ENCODE results near the gene CDK5RAP1. TPM values are rescaled to one million over a fixed set of nuclear protein-coding genes. Genes with fewer than 3 reads are reported as not detected.
A peak's percentile ranks its signal among the peaks of the same experiment; 100 is the strongest.

The CDK5RAP1 gene
- total RNA-seq, 1 experiment from 2014 or later = 56.3 TPM

- TF ChIP-seq NFE2L1 (CRISPR knock-in tag; IDR thresholded peaks at IDR 0.05) = no peak
- no peak for TF ChIP-seq RORB (CRISPR knock-in tag; IDR thresholded peaks at IDR 0.05)
- peak; percentile 70; the same call in 1 of the 2 replicates for TF ChIP-seq KAT7 (CRISPR knock-in tag; IDR thresholded peaks at IDR 0.05; ENCODE audit: borderline replicate concordance)
- TF ChIP-seq ETV6 (CRISPR knock-in tag; IDR thresholded peaks at IDR 0.05) = peak; percentile 56; the same call in 1 of the 2 replicates
- TF ChIP-seq FOXK1 (CRISPR knock-in tag; IDR thresholded peaks at IDR 0.05) = peak; percentile 90; the same call in 1 of the 2 replicates
- no peak for TF ChIP-seq ZNF423 (CRISPR knock-in tag; IDR thresholded peaks at IDR 0.05)
- peak; percentile 85 for TF ChIP-seq SP1 (CRISPR knock-in tag; conservative IDR thresholded peaks at IDR 0.05)
- TF ChIP-seq CREB1 (CRISPR knock-in tag; IDR thresholded peaks at IDR 0.05) = no peak
- TF ChIP-seq MXD4 (CRISPR knock-in tag; IDR thresholded peaks at IDR 0.05; ENCODE audit: borderline replicate concordance) = no peak
- peak; percentile 57; the same call in 1 of the 2 replicates for TF ChIP-seq SMAD4 (CRISPR knock-in tag; IDR thresholded peaks at IDR 0.05)
- TF ChIP-seq JAZF1 (CRISPR knock-in tag; IDR thresholded peaks at IDR 0.05) = no peak
- TF ChIP-seq USF1 (CRISPR knock-in tag; IDR thresholded peaks at IDR 0.05) = 0 out of 2 replicates have a peak, but pooled peaks have one; percentile 31
Observed at GRCh38 chr20:33401184-33401920, at the start of gene CDK5RAP1 (continued).

- Mint-ChIP-seq H3K9me3 (peaks cover 5% of the 10 kb centered on the region), H3K36me3 (peaks cover 3% of the 10 kb centered on the region; the same call in 1 of the 2 replicates), H3K4me3 (no peak overlapping the region), H3K27me3 (ENCODE audit: low read depth) (peaks cover 5% of the 10 kb centered on the region; the same call in 1 of the 2 replicates), H3K4me1 (no peaks in the 10 kb centered on the region), H3K27ac (no peak overlapping the region)
- no peak for TF ChIP-seq ZNF232 (CRISPR knock-in tag; IDR thresholded peaks at IDR 0.05)
- TF ChIP-seq SP1 (CRISPR knock-in tag; conservative IDR thresholded peaks at IDR 0.05) = no peak
- no peak for TF ChIP-seq ZNF263 (CRISPR knock-in tag; IDR thresholded peaks at IDR 0.05; ENCODE audit: low read depth)
- no peak for TF ChIP-seq ZNF512 (CRISPR knock-in tag; IDR thresholded peaks at IDR 0.05; ENCODE audit: borderline replicate concordance)
- no peak for TF ChIP-seq HMGA2 (CRISPR knock-in tag; IDR thresholded peaks at IDR 0.05)
- no peak for TF ChIP-seq PRDM15 (CRISPR knock-in tag; IDR thresholded peaks at IDR 0.05)
- no peak for TF ChIP-seq NR2C2 (CRISPR knock-in tag; IDR thresholded peaks at IDR 0.05)
- TF ChIP-seq GABPB1 (CRISPR knock-in tag; IDR thresholded peaks at IDR 0.05) = no peak
- no peak for TF ChIP-seq TEAD4 (CRISPR knock-in tag; IDR thresholded peaks at IDR 0.05)
- no peak for TF ChIP-seq GTF2I (CRISPR knock-in tag; conservative IDR thresholded peaks at IDR 0.05)
- TF ChIP-seq E2F5 (CRISPR knock-in tag; IDR thresholded peaks at IDR 0.05) = no peak
- no peak for TF ChIP-seq E2F4 (CRISPR knock-in tag; IDR thresholded peaks at IDR 0.05; ENCODE audit: borderline replicate concordance, low read depth)
- no peak for TF ChIP-seq ATF6 (CRISPR knock-in tag; IDR thresholded peaks at IDR 0.05)
- no peak for DNase-seq (ENCODE audit: low spot score)
- CTCF ChIA-PET = no interaction called here
- ATAC-seq = no peak
- POLR2A ChIA-PET = no interaction called here
Observed at GRCh38 chr20:33450867-33451266, 49.5 kb upstream of the CDK5RAP1 start.

All from WTC11 (cell line).